Neural progenitor cell (in vitro differentiated cells): ENCODE results near the gene RAD23B. TPM values are rescaled to one million over a fixed set of nuclear protein-coding genes. Genes with fewer than 3 reads are reported as not detected.
"Not testable (repeated sequence)": the region's sequence is repeated elsewhere in the genome, so short reads cannot be mapped to it uniquely, and the experiment has no call there.

Source experiments
- DNase-seq: peaks from one replicate; pipeline ENCODE4 v3.0.0-alpha.2; 2016; ENCODE audit warnings: low spot score
- H2AFZ ChIP-seq: fragments of 200-600 bp; sonication (generic); replicated peaks from 2 replicates; pipeline ENCODE4 v1.6.1; 2016; ENCODE audit warnings: antibody characterized with exemption
- H3F3A ChIP-seq: fragments of 200-600 bp; sonication (generic); 2 replicates; pipeline ENCODE4 v1.6.1; 2016; ENCODE audit warnings: antibody characterized with exemption, low read depth
- H3K27ac ChIP-seq: fragments of 200-600 bp; sonication (generic); 2 replicates; pipeline ENCODE4 v1.5.1; 2016; ENCODE audit warnings: mild to moderate bottlenecking
- H3K27me3 ChIP-seq: fragments of 200-600 bp; sonication (generic); 2 replicates; pipeline ENCODE4 v1.6.1; 2016; ENCODE audit warnings: mild to moderate bottlenecking, moderate library complexity
- H3K36me3 ChIP-seq: fragments of 200-600 bp; sonication (generic); 2 replicates; pipeline ENCODE4 v1.5.1; 2016
- H3K4me1 ChIP-seq: fragments of 200-600 bp; sonication (generic); 2 replicates; pipeline ENCODE4 v1.6.1; 2016; ENCODE audit warnings: mixed run types
- H3K4me2 ChIP-seq: fragments of 200-600 bp; sonication (generic); 2 replicates; pipeline ENCODE4 v1.6.1; 2016
- H3K4me3 ChIP-seq: fragments of 200-600 bp; sonication (generic); 2 replicates; pipeline ENCODE4 v1.5.1; 2016
- H3K79me2 ChIP-seq: fragments of 200-600 bp; sonication (generic); 2 replicates; pipeline ENCODE4 v1.6.1; 2016; ENCODE audit warnings: low read depth
- H3K9ac ChIP-seq: fragments of 200-600 bp; sonication (generic); 2 replicates; pipeline ENCODE4 v1.6.1; 2016
- H3K9me3 ChIP-seq: fragments of 200-600 bp; sonication (generic); 2 replicates; pipeline ENCODE4 v1.5.1; 2016; ENCODE audit warnings: low read depth
- H4K20me1 ChIP-seq: fragments of 200-600 bp; sonication (generic); 2 replicates; pipeline ENCODE4 v1.6.1; 2016; ENCODE audit warnings: low read depth
- H3K27ac Mint-ChIP-seq: 3 replicates; pipeline ENCODE4 v1.8.0; 2021; ENCODE audit warnings: mixed read lengths
- H3K27me3 Mint-ChIP-seq: 2 replicates; pipeline ENCODE4 v1.8.0; 2022; ENCODE audit warnings: low read depth, mild to moderate bottlenecking, inconsistent platforms, moderate library complexity, mixed read lengths; ENCODE audit not compliant: insufficient read depth
- H3K36me3 Mint-ChIP-seq: 3 replicates; pipeline ENCODE4 v1.8.0; 2021; ENCODE audit warnings: mixed read lengths
- H3K4me1 Mint-ChIP-seq: 3 replicates; pipeline ENCODE4 v1.8.0; 2021; ENCODE audit warnings: mixed read lengths
- H3K4me3 Mint-ChIP-seq: 3 replicates; pipeline ENCODE4 v1.8.0; 2021; ENCODE audit warnings: mild to moderate bottlenecking, moderate library complexity, mixed read lengths
- H3K9me3 Mint-ChIP-seq: 3 replicates; pipeline ENCODE4 v1.8.0; 2020; ENCODE audit warnings: mixed read lengths
- EZH2 ChIP-seq: fragments of 200-600 bp; sonication (generic); IDR thresholded peaks from 2 replicates; pipeline ENCODE4 v1.6.1; 2017; ENCODE audit warnings: antibody characterized with exemption, mild to moderate bottlenecking, moderate library complexity
- EZH2phosphoT487 ChIP-seq: fragments of 200-600 bp; sonication (generic); IDR thresholded peaks from 2 replicates; pipeline ENCODE4 v1.6.1; 2017; ENCODE audit warnings: antibody characterized with exemption
- total RNA-seq: library from RNA; depleted of rRNA; stranded (reverse); fragments of >200 nt; gene quantifications from 2 replicates; pipeline ENCODE4 v1.2.3, GENCODE V29; 2015; ENCODE audit warnings: low replicate concordance
- TF ChIP-seq, protein P1 (sequence below): fragments of 200-600 bp; sonication (generic); IDR thresholded peaks from 2 replicates; pipeline ENCODE4 v1.5.1; 2017; ENCODE audit warnings: antibody characterized with exemption, mild to moderate bottlenecking

The RAD23B gene
- total RNA-seq, 1 donor from 2014 or later: 178 TPM

DNA sequence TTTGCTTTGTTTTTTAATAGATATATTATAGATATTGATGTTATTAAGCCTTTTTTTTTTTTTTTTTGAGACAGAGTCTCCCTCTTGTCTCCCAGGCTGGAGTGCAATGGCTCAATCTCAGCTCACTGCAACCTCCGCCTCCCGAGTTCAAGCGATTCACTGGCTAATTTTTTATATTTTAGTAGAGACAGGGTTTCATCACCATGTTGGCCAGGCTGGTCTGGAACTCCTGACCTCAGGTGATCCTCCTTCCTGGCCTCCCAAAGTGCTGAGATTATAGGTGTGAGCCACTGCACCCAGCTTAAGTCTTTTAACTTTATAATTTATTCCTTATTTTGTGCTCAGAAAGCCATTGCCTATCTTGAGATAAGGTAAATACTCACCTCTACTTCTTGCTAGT, 24.2 kb upstream of the RAD23B start:
- Mint-ChIP-seq H3K27ac (no peak overlapping the region), H3K27me3 (no peaks in the 10 kb centered on the region), H3K4me3 (no peak overlapping the region), H3K9me3 (peaks cover 6% of the 10 kb centered on the region), H3K36me3 (no peaks in the 10 kb centered on the region), H3K4me1 (peaks cover 14% of the 10 kb centered on the region)
- Histone ChIP-seq H3K27me3 (no peaks in the 10 kb centered on the region), H3K27ac (no peak overlapping the region), H3K79me2 (no peaks in the 10 kb centered on the region), H3K4me3 (no peak overlapping the region), H3F3A (peaks cover 20% of the 10 kb centered on the region), H3K36me3 (no peaks in the 10 kb centered on the region), H2AFZ (no peak overlapping the region), H3K9me3 (no peaks in the 10 kb centered on the region), H3K9ac (no peak overlapping the region), H3K4me1 (peaks cover 18% of the 10 kb centered on the region), H4K20me1 (no peaks in the 10 kb centered on the region), H3K4me2 (no peak overlapping the region)
- no peak for DNase-seq
- TF ChIP-seq, protein P1, sequence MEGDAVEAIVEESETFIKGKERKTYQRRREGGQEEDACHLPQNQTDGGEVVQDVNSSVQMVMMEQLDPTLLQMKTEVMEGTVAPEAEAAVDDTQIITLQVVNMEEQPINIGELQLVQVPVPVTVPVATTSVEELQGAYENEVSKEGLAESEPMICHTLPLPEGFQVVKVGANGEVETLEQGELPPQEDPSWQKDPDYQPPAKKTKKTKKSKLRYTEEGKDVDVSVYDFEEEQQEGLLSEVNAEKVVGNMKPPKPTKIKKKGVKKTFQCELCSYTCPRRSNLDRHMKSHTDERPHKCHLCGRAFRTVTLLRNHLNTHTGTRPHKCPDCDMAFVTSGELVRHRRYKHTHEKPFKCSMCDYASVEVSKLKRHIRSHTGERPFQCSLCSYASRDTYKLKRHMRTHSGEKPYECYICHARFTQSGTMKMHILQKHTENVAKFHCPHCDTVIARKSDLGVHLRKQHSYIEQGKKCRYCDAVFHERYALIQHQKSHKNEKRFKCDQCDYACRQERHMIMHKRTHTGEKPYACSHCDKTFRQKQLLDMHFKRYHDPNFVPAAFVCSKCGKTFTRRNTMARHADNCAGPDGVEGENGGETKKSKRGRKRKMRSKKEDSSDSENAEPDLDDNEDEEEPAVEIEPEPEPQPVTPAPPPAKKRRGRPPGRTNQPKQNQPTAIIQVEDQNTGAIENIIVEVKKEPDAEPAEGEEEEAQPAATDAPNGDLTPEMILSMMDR: no peak
- no peak for TF ChIP-seq EZH2
- TF ChIP-seq EZH2phosphoT487: no peak

DNA sequence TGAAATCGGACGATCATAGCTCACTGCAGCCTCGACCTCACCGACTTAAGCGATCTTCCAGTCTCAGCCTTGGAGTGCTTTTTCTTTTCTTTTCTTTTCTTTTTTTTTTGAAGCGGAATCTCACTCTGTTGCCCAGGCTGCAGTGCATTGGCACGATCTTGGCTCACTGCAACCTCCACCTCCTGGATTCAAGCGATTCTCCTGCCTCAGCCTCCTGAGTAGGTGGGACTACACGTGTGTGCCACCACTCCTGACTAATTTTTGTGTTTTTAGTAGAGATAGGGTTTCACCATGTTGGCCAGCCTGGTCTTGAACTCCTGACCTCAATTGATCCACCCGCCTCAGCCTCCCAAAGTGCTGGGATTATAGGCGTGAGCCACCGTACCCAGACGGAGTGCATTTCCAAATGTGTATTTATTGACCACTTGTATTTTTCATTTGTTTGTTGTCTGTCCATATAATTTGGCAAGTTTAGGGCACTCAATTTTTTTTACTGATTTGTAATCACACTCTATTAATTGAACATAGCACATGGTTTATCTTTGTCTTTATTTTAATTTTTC, 23.2 kb upstream of the RAD23B start:
- H3K36me3 Mint-ChIP-seq, H3K9me3 Mint-ChIP-seq, DNase-seq, H4K20me1 ChIP-seq, H2AFZ ChIP-seq, H3K9me3 ChIP-seq, H3K27ac Mint-ChIP-seq, H3K79me2 ChIP-seq, H3K27me3 Mint-ChIP-seq, H3K4me3 Mint-ChIP-seq, H3K9ac ChIP-seq, H3K36me3 ChIP-seq, H3K4me3 ChIP-seq, H3K27me3 ChIP-seq: not testable (repeated sequence)
- H3K4me1 ChIP-seq: peaks cover 18% of the 10 kb centered on the region
- H3K4me2 ChIP-seq: peak overlapping the region; percentile 48
- H3K4me1 Mint-ChIP-seq: peaks cover 14% of the 10 kb centered on the region
- H3F3A ChIP-seq: peaks cover 20% of the 10 kb centered on the region
- peak overlapping the region; percentile 16 for H3K27ac ChIP-seq

DNA sequence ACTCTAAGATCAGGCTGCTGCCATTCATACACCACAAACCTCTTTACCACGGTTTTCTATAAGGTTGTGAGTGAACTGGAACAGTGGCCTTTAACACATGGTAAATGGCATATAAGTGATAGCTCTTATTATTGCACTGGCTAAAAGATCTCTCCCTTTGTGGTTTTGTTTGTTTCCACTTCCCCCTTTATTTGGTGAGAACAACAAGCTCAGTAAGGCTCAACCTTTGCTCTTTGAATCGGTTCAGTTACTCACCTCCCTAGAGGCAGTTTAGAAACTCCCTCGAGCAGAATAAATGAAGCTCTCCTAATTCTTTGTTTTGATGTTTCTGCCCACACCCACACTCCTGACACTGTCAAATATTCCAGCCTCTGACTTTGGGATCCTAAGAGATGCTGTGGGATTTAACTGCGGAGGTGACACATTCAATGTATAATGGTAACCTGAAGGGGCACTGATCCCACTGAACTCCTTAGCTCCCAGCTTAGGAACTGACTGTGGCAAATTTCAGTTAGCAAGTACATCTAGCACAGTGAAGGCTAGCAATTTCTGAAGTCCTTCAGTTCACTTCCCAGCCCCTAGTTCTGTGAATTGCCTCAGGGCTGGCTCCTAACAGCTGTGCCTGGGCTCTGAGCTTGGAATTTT, 22.5 kb upstream of the RAD23B start:
- Histone ChIP-seq H2AFZ (no peak overlapping the region), H3F3A (peaks cover 19% of the 10 kb centered on the region), H3K36me3 (no peaks in the 10 kb centered on the region), H3K9me3 (no peaks in the 10 kb centered on the region), H3K4me3 (no peak overlapping the region), H3K4me2 (peak overlapping the region; percentile 48), H4K20me1 (no peaks in the 10 kb centered on the region), H3K79me2 (no peaks in the 10 kb centered on the region), H3K4me1 (peaks cover 18% of the 10 kb centered on the region), H3K27ac (peak overlapping the region; percentile 16), H3K27me3 (no peaks in the 10 kb centered on the region), H3K9ac (no peak overlapping the region)
- Mint-ChIP-seq H3K4me1 (peaks cover 14% of the 10 kb centered on the region), H3K36me3 (no peaks in the 10 kb centered on the region), H3K27me3 (no peaks in the 10 kb centered on the region), H3K9me3 (peaks cover 10% of the 10 kb centered on the region), H3K27ac (peak overlapping the region; percentile 36), H3K4me3 (peak overlapping the region; percentile 4)
- DNase-seq: peak; percentile 71
- TF ChIP-seq, protein P1: no peak
- TF ChIP-seq EZH2phosphoT487 (no peak), EZH2 (no peak)

DNA sequence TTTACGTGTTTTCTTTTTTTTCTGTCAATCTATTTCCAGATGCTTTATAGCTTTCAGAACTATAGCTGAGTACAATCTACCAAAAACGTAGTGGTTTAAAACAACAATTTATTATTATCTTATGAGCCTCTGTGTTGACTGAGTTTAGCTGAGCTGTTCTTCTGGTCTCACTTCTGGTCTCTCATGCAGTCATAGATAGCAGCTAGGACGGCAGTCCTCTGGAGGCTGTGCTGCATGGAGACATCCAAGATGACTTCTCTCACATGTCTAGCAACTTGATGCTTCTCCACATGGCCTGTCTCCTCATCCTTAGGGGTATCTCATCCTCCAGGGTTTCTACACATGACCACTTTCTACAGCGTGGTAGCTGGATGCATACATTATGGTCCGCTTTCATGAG, 22.0 kb upstream of the RAD23B start:
- Mint-ChIP-seq H3K36me3 (no peaks in the 10 kb centered on the region), H3K27ac (peak overlapping the region; percentile 69), H3K4me1 (peaks cover 14% of the 10 kb centered on the region), H3K9me3 (peaks cover 10% of the 10 kb centered on the region), H3K27me3 (no peaks in the 10 kb centered on the region), H3K4me3 (no peak overlapping the region)
- Histone ChIP-seq H3K27ac (no peak overlapping the region), H2AFZ (no peak overlapping the region), H3K4me1 (peaks cover 18% of the 10 kb centered on the region), H3K36me3 (no peaks in the 10 kb centered on the region), H3K4me2 (peak overlapping the region; percentile 48), H3K79me2 (no peaks in the 10 kb centered on the region), H3K27me3 (no peaks in the 10 kb centered on the region), H4K20me1 (no peaks in the 10 kb centered on the region), H3K9ac (no peak overlapping the region), H3K9me3 (no peaks in the 10 kb centered on the region), H3K4me3 (no peak overlapping the region), H3F3A (peaks cover 17% of the 10 kb centered on the region)
- TF ChIP-seq, protein P1: no peak
- no peak for DNase-seq
